WTC11 (cell line): Measurements from ENCODE around the gene SLC13A2.

Experiments used
- CREB1 ChIP-seq: sonication (generic); formaldehyde crosslinking; IDR thresholded peaks from 2 replicates; pipeline ENCODE4 v1.8.0; 2023; ENCODE audit warnings: mild to moderate bottlenecking, missing genetic modification reagents
- JUN ChIP-seq: sonication (generic); formaldehyde crosslinking; IDR thresholded peaks from 2 replicates; pipeline ENCODE4 v1.8.0; 2023; ENCODE audit warnings: mild to moderate bottlenecking, missing genetic modification reagents
- NFE2L1 ChIP-seq: sonication (generic); formaldehyde crosslinking; IDR thresholded peaks from 2 replicates; pipeline ENCODE4 v1.8.1; 2023; ENCODE audit warnings: missing genetic modification reagents
- TEAD4 ChIP-seq: sonication (generic); formaldehyde crosslinking; IDR thresholded peaks from 2 replicates; pipeline ENCODE4 v1.8.0; 2022; ENCODE audit warnings: mild to moderate bottlenecking, missing genetic modification reagents
- ZMAT4 ChIP-seq: fragments of 250-450 bp; sonication (Bioruptor Pico); IDR thresholded peaks from 2 replicates; pipeline ENCODE4 v1.9.0; 2021; ENCODE audit warnings: mild to moderate bottlenecking
- TF ChIP-seq, protein P1 (sequence below): sonication (generic); formaldehyde crosslinking; IDR thresholded peaks from 2 replicates; pipeline ENCODE4 v1.8.0; 2022; ENCODE audit warnings: mild to moderate bottlenecking, missing genetic modification reagents
- TF ChIP-seq, protein P2 (sequence below): sonication (generic); formaldehyde crosslinking; IDR thresholded peaks from 2 replicates; pipeline ENCODE4 v1.8.0; 2022; ENCODE audit warnings: mild to moderate bottlenecking, missing genetic modification reagents
- TF ChIP-seq, protein P3 (sequence below): fragments of 200-600 bp; IDR thresholded peaks from 2 replicates; pipeline ENCODE4 v1.8.0; 2022; ENCODE audit warnings: antibody characterized with exemption
- TF ChIP-seq, protein P4 (sequence below): fragments of 250-450 bp; sonication (Bioruptor Pico); IDR thresholded peaks from 2 replicates; pipeline ENCODE4 v2.1.2; 2022; ENCODE audit warnings: mild to moderate bottlenecking, moderate library complexity
- TF ChIP-seq, protein P5 (sequence below): sonication (generic); formaldehyde crosslinking; IDR thresholded peaks from 2 replicates; pipeline ENCODE4 v1.8.1; 2023; ENCODE audit warnings: mild to moderate bottlenecking, missing genetic modification reagents, borderline replicate concordance

DNA sequence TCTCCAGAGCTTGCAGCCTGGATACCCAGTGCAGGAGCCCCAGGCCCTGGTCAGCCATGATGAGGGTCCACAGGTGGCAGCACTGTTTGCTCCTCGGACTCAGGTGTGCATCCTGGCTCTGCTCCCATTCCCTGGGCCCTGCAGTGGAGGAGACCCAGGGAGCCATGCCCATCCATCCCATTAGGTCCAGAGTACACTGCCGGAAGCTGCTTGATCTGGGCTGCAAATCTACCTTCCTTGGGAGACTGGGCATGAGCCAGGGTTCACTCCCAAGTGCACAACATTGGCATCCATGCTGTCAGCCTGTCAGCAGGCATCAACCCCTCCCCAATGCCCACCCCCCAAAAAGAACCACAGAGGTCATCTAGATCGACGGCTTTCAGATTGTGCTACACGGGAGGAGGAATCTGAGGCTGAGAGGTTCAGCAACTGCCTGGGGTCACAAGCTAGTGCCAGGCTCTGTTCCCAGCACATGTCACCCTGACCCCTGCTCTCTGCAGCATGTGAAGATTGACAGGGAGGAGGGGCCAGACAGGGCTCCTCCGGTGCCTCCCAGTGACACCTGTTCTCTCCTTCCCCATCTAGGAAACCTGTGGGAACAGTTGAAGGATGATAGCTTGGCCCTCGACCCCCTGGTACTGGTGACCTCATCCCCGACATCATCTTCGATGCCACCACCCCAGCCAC is 63.2 kb downstream of the SLC13A2 start:
- TF ChIP-seq, protein P1, sequence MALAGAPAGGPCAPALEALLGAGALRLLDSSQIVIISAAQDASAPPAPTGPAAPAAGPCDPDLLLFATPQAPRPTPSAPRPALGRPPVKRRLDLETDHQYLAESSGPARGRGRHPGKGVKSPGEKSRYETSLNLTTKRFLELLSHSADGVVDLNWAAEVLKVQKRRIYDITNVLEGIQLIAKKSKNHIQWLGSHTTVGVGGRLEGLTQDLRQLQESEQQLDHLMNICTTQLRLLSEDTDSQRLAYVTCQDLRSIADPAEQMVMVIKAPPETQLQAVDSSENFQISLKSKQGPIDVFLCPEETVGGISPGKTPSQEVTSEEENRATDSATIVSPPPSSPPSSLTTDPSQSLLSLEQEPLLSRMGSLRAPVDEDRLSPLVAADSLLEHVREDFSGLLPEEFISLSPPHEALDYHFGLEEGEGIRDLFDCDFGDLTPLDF = no peak
- no peak for TF ChIP-seq TEAD4
- no peak for TF ChIP-seq CREB1 (CRISPR knock-in tag)
- TF ChIP-seq, protein P2, sequence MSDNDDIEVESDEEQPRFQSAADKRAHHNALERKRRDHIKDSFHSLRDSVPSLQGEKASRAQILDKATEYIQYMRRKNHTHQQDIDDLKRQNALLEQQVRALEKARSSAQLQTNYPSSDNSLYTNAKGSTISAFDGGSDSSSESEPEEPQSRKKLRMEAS (CRISPR knock-in tag) = no peak
- TF ChIP-seq, protein P3, sequence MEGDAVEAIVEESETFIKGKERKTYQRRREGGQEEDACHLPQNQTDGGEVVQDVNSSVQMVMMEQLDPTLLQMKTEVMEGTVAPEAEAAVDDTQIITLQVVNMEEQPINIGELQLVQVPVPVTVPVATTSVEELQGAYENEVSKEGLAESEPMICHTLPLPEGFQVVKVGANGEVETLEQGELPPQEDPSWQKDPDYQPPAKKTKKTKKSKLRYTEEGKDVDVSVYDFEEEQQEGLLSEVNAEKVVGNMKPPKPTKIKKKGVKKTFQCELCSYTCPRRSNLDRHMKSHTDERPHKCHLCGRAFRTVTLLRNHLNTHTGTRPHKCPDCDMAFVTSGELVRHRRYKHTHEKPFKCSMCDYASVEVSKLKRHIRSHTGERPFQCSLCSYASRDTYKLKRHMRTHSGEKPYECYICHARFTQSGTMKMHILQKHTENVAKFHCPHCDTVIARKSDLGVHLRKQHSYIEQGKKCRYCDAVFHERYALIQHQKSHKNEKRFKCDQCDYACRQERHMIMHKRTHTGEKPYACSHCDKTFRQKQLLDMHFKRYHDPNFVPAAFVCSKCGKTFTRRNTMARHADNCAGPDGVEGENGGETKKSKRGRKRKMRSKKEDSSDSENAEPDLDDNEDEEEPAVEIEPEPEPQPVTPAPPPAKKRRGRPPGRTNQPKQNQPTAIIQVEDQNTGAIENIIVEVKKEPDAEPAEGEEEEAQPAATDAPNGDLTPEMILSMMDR = no peak
- TF ChIP-seq, protein P4, sequence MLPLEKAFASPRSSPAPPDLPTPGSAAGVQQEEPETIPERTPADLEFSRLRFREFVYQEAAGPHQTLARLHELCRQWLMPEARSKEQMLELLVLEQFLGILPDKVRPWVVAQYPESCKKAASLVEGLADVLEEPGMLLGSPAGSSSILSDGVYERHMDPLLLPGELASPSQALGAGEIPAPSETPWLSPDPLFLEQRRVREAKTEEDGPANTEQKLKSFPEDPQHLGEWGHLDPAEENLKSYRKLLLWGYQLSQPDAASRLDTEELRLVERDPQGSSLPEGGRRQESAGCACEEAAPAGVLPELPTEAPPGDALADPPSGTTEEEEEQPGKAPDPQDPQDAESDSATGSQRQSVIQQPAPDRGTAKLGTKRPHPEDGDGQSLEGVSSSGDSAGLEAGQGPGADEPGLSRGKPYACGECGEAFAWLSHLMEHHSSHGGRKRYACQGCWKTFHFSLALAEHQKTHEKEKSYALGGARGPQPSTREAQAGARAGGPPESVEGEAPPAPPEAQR (CRISPR knock-in tag) = no peak
- TF ChIP-seq JUN = no peak
- TF ChIP-seq, protein P5, sequence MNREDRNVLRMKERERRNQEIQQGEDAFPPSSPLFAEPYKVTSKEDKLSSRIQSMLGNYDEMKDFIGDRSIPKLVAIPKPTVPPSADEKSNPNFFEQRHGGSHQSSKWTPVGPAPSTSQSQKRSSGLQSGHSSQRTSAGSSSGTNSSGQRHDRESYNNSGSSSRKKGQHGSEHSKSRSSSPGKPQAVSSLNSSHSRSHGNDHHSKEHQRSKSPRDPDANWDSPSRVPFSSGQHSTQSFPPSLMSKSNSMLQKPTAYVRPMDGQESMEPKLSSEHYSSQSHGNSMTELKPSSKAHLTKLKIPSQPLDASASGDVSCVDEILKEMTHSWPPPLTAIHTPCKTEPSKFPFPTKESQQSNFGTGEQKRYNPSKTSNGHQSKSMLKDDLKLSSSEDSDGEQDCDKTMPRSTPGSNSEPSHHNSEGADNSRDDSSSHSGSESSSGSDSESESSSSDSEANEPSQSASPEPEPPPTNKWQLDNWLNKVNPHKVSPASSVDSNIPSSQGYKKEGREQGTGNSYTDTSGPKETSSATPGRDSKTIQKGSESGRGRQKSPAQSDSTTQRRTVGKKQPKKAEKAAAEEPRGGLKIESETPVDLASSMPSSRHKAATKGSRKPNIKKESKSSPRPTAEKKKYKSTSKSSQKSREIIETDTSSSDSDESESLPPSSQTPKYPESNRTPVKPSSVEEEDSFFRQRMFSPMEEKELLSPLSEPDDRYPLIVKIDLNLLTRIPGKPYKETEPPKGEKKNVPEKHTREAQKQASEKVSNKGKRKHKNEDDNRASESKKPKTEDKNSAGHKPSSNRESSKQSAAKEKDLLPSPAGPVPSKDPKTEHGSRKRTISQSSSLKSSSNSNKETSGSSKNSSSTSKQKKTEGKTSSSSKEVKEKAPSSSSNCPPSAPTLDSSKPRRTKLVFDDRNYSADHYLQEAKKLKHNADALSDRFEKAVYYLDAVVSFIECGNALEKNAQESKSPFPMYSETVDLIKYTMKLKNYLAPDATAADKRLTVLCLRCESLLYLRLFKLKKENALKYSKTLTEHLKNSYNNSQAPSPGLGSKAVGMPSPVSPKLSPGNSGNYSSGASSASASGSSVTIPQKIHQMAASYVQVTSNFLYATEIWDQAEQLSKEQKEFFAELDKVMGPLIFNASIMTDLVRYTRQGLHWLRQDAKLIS (CRISPR knock-in tag) = no peak
- TF ChIP-seq NFE2L1 (CRISPR knock-in tag) = no peak
- no peak for TF ChIP-seq ZMAT4 (CRISPR knock-in tag)
